GM12865 (cell line): ENCODE results near the gene CACNB2.

Experiments
- DNase-seq: peaks from one replicate; pipeline ENCODE4 v3.0.0; 2010; ENCODE audit warnings: low read depth
- H3K4me3 ChIP-seq: 2 replicates; pipeline ENCODE4 v1.5.1; 2011; ENCODE audit warnings: mild to moderate bottlenecking, low read depth, low read length, control low read depth
- CTCF ChIP-seq: IDR thresholded peaks from 2 replicates; pipeline ENCODE4 v1.5.1; 2011; ENCODE audit warnings: low read length, control low read depth, low read depth, inconsistent platforms; ENCODE audit not compliant: insufficient read depth; ENCODE audit errors: missing control alignments

CACNB2 gene

DNA sequence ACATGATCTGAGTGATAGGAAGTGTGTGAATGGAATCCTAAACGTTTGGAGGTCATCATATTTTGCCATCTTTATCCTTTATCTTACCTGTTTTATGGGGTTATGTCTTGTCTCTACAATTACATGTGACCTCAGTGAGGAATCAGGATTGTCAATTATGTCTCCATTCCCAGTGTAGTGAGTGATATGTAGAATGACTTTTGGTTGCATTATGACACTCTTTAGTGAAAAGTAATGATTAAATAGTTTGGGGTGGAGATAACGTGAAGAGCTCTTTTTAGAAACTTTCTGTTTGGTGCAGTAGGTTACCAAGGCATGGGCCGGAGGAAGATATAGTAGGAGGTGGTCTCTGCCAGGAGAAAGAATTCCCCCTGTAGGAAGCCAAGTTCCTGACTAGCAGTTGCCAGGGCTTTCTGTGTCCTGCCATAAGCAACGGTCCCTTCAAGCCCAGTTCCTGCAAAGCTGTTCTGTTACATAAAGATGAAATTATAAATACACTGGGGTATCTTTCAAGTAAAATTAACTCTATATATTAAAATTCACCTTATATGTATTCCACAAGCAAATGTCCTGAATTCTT lies 282.9 kb downstream of the CACNB2 start:
- no peak for TF ChIP-seq CTCF
- no peak overlapping the region for H3K4me3 ChIP-seq
- DNase-seq: no peak

- no peak overlapping the region for H3K4me3 ChIP-seq
- no peak for DNase-seq
- no peak for TF ChIP-seq CTCF
These were observed 284.0 kb downstream of the CACNB2 start for GRCh38 chr10:18424200-18424599.

DNA sequence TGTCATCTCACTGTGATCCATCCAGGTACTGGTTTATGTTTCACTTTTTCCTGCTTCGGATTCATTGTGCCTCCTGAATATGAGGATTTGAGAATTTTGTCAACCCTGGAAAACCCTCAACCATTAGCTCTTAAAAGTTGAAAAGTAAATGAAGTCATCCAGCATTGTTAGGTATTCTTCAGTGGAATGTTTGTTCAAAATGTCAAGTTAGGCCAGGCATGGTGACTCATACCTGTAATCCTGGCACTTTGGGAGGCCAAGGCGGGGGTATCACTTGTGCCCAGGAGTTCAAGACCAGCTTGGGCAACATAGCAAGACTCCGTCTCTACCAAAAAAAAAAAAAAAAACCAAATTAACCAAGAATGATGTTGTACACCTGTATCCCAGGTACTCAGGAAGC lies 289.1 kb downstream of the CACNB2 start:
- DNase-seq: no peak
- no peak for TF ChIP-seq CTCF
- no peak overlapping the region for H3K4me3 ChIP-seq

DNA sequence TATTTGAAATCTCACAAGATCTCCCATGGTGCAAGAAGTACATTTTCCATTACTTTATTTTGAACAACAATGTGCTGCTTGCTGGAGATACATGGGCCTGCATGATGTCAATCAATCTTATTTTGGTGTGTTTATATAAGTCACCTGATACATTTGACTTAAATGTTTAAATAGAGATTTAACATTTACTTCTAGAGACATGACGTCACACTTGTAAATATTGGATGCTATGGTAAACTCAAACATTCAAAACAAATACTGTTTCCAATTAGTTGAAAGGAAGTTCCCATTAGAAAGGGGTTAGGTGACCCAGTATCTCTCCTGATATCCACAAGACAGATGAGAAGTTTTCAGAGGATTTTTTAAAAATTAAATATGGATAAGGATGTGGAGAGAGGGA lies 296.7 kb downstream of the CACNB2 start:
- DNase-seq: no peak
- TF ChIP-seq CTCF: no peak

DNA sequence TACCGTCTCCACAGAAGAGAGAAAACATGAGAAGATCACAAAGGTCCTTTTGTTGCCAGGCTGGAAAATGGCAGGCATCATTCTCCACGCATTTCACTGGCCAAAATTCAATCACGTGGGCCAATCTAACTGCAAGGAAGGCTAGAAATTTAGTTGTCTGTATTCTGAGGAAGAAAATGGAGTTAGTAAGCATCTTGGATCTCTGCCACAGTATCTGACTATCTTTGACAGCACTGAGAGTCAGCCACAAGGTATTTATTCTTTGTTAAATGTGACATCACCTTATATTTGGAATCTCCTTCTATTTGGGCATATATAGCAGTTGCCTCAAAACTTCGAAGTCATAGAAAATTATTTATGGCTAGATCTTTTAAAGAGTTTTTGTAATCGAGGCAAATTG lies 297.3 kb downstream of the CACNB2 start:
- H3K4me3 ChIP-seq: no peak overlapping the region
- no peak for TF ChIP-seq CTCF
- no peak for DNase-seq

More for the DNA sequence above, 296.7 kb downstream of the CACNB2 start:
- H3K4me3 ChIP-seq: no peak overlapping the region

GRCh38 chr10:18438361-18439126 lies 298.3 kb downstream of the CACNB2 start:
- H3K4me3 ChIP-seq: no peak overlapping the region
- TF ChIP-seq CTCF: no peak
- DNase-seq: no peak
